Stimulated activated CD4-positive, alpha-beta T cell treated with anti-CD3 and anti-CD28 coated beads, Interleukin-12 subunit alpha, Interleukin-12 subunit beta, amount 100 ng/mL, for 48 hours (primary cell): ENCODE results near the gene TWIST2.

Source experiments
- DNase-seq, 3 donors: peaks; one replicate each; pipeline ENCODE4 v3.0.0-alpha.2; 2020; ENCODE audit warnings: low read depth in 2 of 3, low spot score in 1 of 3

TWIST2 gene

GRCh38 chr2:238872026-238872425 is 24.1 kb downstream of the TWIST2 start:
- no peak for DNase-seq

- DNase-seq: no peak
Observed at GRCh38 chr2:238872628-238873380, 24.9 kb downstream of the TWIST2 start.

- no peak for DNase-seq
Observed at GRCh38 chr2:238873381-238873801, 25.5 kb downstream of the TWIST2 start.

GRCh38 chr2:238873841-238874240 is 26.0 kb downstream of the TWIST2 start:
- DNase-seq: no peak

GRCh38 chr2:238874330-238875050 is 26.6 kb downstream of the TWIST2 start:
- no peak for DNase-seq

GRCh38 chr2:238875101-238875470 is 27.2 kb downstream of the TWIST2 start:
- no peak for DNase-seq

- DNase-seq: no peak
Observed at GRCh38 chr2:238875471-238876231, 27.8 kb downstream of the TWIST2 start.

GRCh38 chr2:238876232-238876630 is 28.3 kb downstream of the TWIST2 start:
- DNase-seq: no peak

- DNase-seq: no peak
Observed at GRCh38 chr2:238878051-238878735, 30.3 kb downstream of the TWIST2 start.

GRCh38 chr2:238879043-238879442 is 31.2 kb downstream of the TWIST2 start:
- no peak for DNase-seq

GRCh38 chr2:238879621-238880377 is 31.9 kb downstream of the TWIST2 start:
- DNase-seq: no peak

GRCh38 chr2:238881353-238882081 is 33.6 kb downstream of the TWIST2 start:
- DNase-seq: no peak

- DNase-seq: no peak
Observed at GRCh38 chr2:238882082-238882755, 34.3 kb downstream of the TWIST2 start.

- DNase-seq: no peak
Observed at GRCh38 chr2:238883421-238883901, 35.6 kb downstream of the TWIST2 start.

GRCh38 chr2:238884122-238884811 is 36.4 kb downstream of the TWIST2 start:
- DNase-seq: no peak

- DNase-seq: no peak
Observed at GRCh38 chr2:238884812-238885408, 37.0 kb downstream of the TWIST2 start.

GRCh38 chr2:238886453-238887094 is 38.7 kb downstream of the TWIST2 start:
- DNase-seq: no peak

GRCh38 chr2:238887616-238888015 is 39.7 kb downstream of the TWIST2 start:
- DNase-seq: no peak
